ENCODE results near the gene LARGE1.

LARGE1 gene

GRCh38 chr22:33835265-33835664, 85.0 kb downstream of the LARGE1 start:
- Histone ChIP-seq H3K9ac (ENCODE audit: low read length) (no peak overlapping the region), H3F3A (ENCODE audit: insufficient read depth) (no peaks in the 10 kb centered on the region), H4K20me1 (ENCODE audit: low read depth, low read length) (no peaks in the 10 kb centered on the region), H3K4me3 (ENCODE audit: insufficient read depth, low read length, poor library complexity, severe bottlenecking) (no peak overlapping the region), H3K9me2 (replicated peaks; ENCODE audit: insufficient read depth, low read length) (no peaks in the 10 kb centered on the region), H3K9me3 (ENCODE audit: insufficient read depth, low read length) (no peaks in the 10 kb centered on the region), H2AFZ (ENCODE audit: low read depth, low read length, severe bottlenecking) (no peak overlapping the region), H3K79me2 (ENCODE audit: insufficient read depth, low read length) (no peaks in the 10 kb centered on the region), H3K4me2 (ENCODE audit: low read depth, low read length, poor library complexity, severe bottlenecking) (no peak overlapping the region), H3K27ac (ENCODE audit: low read depth, low read length) (no peak overlapping the region), H3K27me3 (ENCODE audit: low read length) (no peaks in the 10 kb centered on the region), H3K36me3 (ENCODE audit: low read length) (no peaks in the 10 kb centered on the region)
- TF ChIP-seq EZH2phosphoT487 (conservative IDR thresholded peaks at IDR 0.05; ENCODE audit: low read length), result no peak
- TF ChIP-seq CTCF (IDR thresholded peaks at IDR 0.05; ENCODE audit: insufficient read depth, low read length, poor library complexity, severe bottlenecking), result no peak

- H3K27me3 ChIP-seq (ENCODE audit: low read length), result no peaks in the 10 kb centered on the region
- no peak overlapping the region for H2AFZ ChIP-seq (ENCODE audit: low read depth, low read length, severe bottlenecking)
- no peak overlapping the region for H3K4me3 ChIP-seq (ENCODE audit: insufficient read depth, low read length, poor library complexity, severe bottlenecking)
- no peak overlapping the region for H3K4me2 ChIP-seq (ENCODE audit: low read depth, low read length, poor library complexity, severe bottlenecking)
- no peaks in the 10 kb centered on the region for H4K20me1 ChIP-seq (ENCODE audit: low read depth, low read length)
- H3K36me3 ChIP-seq (ENCODE audit: low read length), result no peaks in the 10 kb centered on the region
- H3K9ac ChIP-seq (ENCODE audit: low read length), result no peak overlapping the region
- H3K9me3 ChIP-seq (ENCODE audit: insufficient read depth, low read length), result no peaks in the 10 kb centered on the region
- no peaks in the 10 kb centered on the region for H3F3A ChIP-seq (ENCODE audit: insufficient read depth)
- H3K9me2 ChIP-seq (replicated peaks; ENCODE audit: insufficient read depth, low read length), result no peaks in the 10 kb centered on the region
- H3K27ac ChIP-seq (ENCODE audit: low read depth, low read length), result no peak overlapping the region
- no peaks in the 10 kb centered on the region for H3K79me2 ChIP-seq (ENCODE audit: insufficient read depth, low read length)
- TF ChIP-seq CTCF (IDR thresholded peaks at IDR 0.05; ENCODE audit: insufficient read depth, low read length, poor library complexity, severe bottlenecking) (no peak), EZH2phosphoT487 (conservative IDR thresholded peaks at IDR 0.05; ENCODE audit: low read length) (no peak)
Measured at GRCh38 chr22:33832558-33833151, 87.6 kb downstream of the LARGE1 start.

GRCh38 chr22:33831651-33832050, 88.6 kb downstream of the LARGE1 start:
- Histone ChIP-seq H3F3A (ENCODE audit: insufficient read depth) (no peaks in the 10 kb centered on the region), H3K9ac (ENCODE audit: low read length) (no peak overlapping the region), H3K4me2 (ENCODE audit: low read depth, low read length, poor library complexity, severe bottlenecking) (no peak overlapping the region), H3K9me3 (ENCODE audit: insufficient read depth, low read length) (no peaks in the 10 kb centered on the region), H3K27me3 (ENCODE audit: low read length) (no peaks in the 10 kb centered on the region), H3K27ac (ENCODE audit: low read depth, low read length) (no peak overlapping the region), H3K9me2 (replicated peaks; ENCODE audit: insufficient read depth, low read length) (no peaks in the 10 kb centered on the region), H4K20me1 (ENCODE audit: low read depth, low read length) (no peaks in the 10 kb centered on the region), H3K4me3 (ENCODE audit: insufficient read depth, low read length, poor library complexity, severe bottlenecking) (no peak overlapping the region), H2AFZ (ENCODE audit: low read depth, low read length, severe bottlenecking) (no peak overlapping the region), H3K79me2 (ENCODE audit: insufficient read depth, low read length) (no peaks in the 10 kb centered on the region), H3K36me3 (ENCODE audit: low read length) (no peaks in the 10 kb centered on the region)
- TF ChIP-seq EZH2phosphoT487 (conservative IDR thresholded peaks at IDR 0.05; ENCODE audit: low read length), result no peak
- TF ChIP-seq CTCF (IDR thresholded peaks at IDR 0.05; ENCODE audit: insufficient read depth, low read length, poor library complexity, severe bottlenecking), result no peak

All from SU-DHL-6 (cell line).